HepG2 (cell line): ENCODE data around the gene LSM12. TPM values are rescaled to one million over a fixed set of nuclear protein-coding genes. Genes with fewer than 3 reads are reported as not detected.
A peak's percentile ranks its signal among the peaks of the same experiment; 100 is the strongest.

Source experiments
- CERS6 ChIP-seq: sonication (generic); formaldehyde crosslinking; IDR thresholded peaks from 2 replicates; pipeline ENCODE4 v1.5.0; 2020; ENCODE audit warnings: missing genetic modification reagents
- CREBL2 ChIP-seq: sonication (generic); formaldehyde crosslinking; IDR thresholded peaks from 2 replicates; pipeline ENCODE4 v1.8.1; 2023; ENCODE audit warnings: missing genetic modification reagents, mild to moderate bottlenecking, borderline replicate concordance
- FUBP1 ChIP-seq: sonication (generic); formaldehyde crosslinking; IDR thresholded peaks from 2 replicates; pipeline ENCODE4 v1.5.1; 2020; ENCODE audit warnings: missing genetic modification reagents, mild to moderate bottlenecking, borderline replicate concordance
- HBP1 ChIP-seq: IDR thresholded peaks from 2 replicates; pipeline ENCODE4 v1.6.1; 2016; ENCODE audit warnings: low read depth, control low read depth
- HCFC1 ChIP-seq: fragments of 150-350 bp; IDR thresholded peaks from 2 replicates; pipeline ENCODE4 v1.6.1; 2014; ENCODE audit warnings: low read depth, low read length
- ISX ChIP-seq: sonication (generic); formaldehyde crosslinking; conservative IDR thresholded peaks from 2 replicates; pipeline ENCODE4 v1.5.0; 2020; ENCODE audit warnings: missing genetic modification reagents
- PAWR ChIP-seq: sonication (generic); formaldehyde crosslinking; IDR thresholded peaks from 2 replicates; pipeline ENCODE4 v1.4.0; 2020; ENCODE audit warnings: missing genetic modification reagents, mild to moderate bottlenecking, borderline replicate concordance
- ZBED4 ChIP-seq: sonication (generic); formaldehyde crosslinking; IDR thresholded peaks from 2 replicates; pipeline ENCODE4 v1.4.0; 2020; ENCODE audit warnings: missing genetic modification reagents, borderline replicate concordance
- ZFP82 ChIP-seq: sonication (generic); formaldehyde crosslinking; IDR thresholded peaks from 2 replicates; pipeline ENCODE4 v1.5.1; 2020; ENCODE audit warnings: mild to moderate bottlenecking, missing genetic modification reagents, borderline replicate concordance
- ZIK1 ChIP-seq: sonication (generic); formaldehyde crosslinking; IDR thresholded peaks from 2 replicates; pipeline ENCODE4 v1.5.0; 2020; ENCODE audit warnings: mild to moderate bottlenecking, low read depth, missing genetic modification reagents, borderline replicate concordance
- ZMYM3 ChIP-seq: sonication (generic); formaldehyde crosslinking; IDR thresholded peaks from 2 replicates; pipeline ENCODE4 v1.5.1; 2020; ENCODE audit warnings: mild to moderate bottlenecking, missing genetic modification reagents
- ZNF513 ChIP-seq: sonication (generic); formaldehyde crosslinking; conservative IDR thresholded peaks from 2 replicates; pipeline ENCODE4 v1.5.0; 2020; ENCODE audit warnings: missing genetic modification reagents
- ZNF709 ChIP-seq: sonication (generic); formaldehyde crosslinking; IDR thresholded peaks from 2 replicates; pipeline ENCODE4 v1.5.0; 2020; ENCODE audit warnings: mild to moderate bottlenecking, missing genetic modification reagents
- ZNF839 ChIP-seq: sonication (generic); formaldehyde crosslinking; IDR thresholded peaks from 2 replicates; pipeline ENCODE4 v1.4.0; 2020; ENCODE audit warnings: missing genetic modification reagents, mild to moderate bottlenecking, borderline replicate concordance
- polyA plus RNA-seq, 8 experiments: library from polyadenylated mRNA; depleted of rRNA in 3 of 8; stranded (reverse) in 7 of 8; unstranded in 1 of 8; fragments of >200 nt; fragmentation: Illumina TruSeq in 4 of 8; extraction: Trizol in 4 of 8; gene quantifications; 2 replicates each; pipeline versions ENCODE4 v1.2.1 to v1.2.3, GENCODE V29; 2011 to 2016; ENCODE audit warnings: low read depth in 4 of 8, missing spikeins in 1 of 8, mixed read lengths in 1 of 8; ENCODE audit not compliant: insufficient read depth in 1 of 8
- total RNA-seq, 5 experiments: library from RNA; depleted of rRNA; stranded (reverse); fragments of >200 nt; fragmentation: Illumina TruSeq; extraction: Trizol; gene quantifications; 2 replicates each; pipeline ENCODE4 v1.2.3, GENCODE V29; 2016; ENCODE audit warnings: low read depth in 1 of 5

The LSM12 gene
- total and polyA plus RNA-seq, 2 of the 13 experiments (the other 11 are each of a cell fraction or from before 2014, with no cell fraction given) = 52.8 to 55.7 TPM

GRCh38 chr17:44014437-44015172, 51.9 kb downstream of the LSM12 start, which contains the start of gene TMEM101 (continued):
- TF ChIP-seq HBP1 (CRISPR knock-in tag) (peak; percentile 87), ZNF513 (CRISPR knock-in tag) (no peak), FUBP1 (CRISPR knock-in tag) (peak; percentile 52; the same call in 1 of the 2 replicates), HCFC1 (peak; percentile 99), ISX (CRISPR knock-in tag) (no peak), CERS6 (no peak), PAWR (CRISPR knock-in tag) (no peak; the same call in 1 of the 2 replicates), ZFP82 (CRISPR knock-in tag) (no peak; the same call in 1 of the 2 replicates), ZNF839 (no peak), CREBL2 (CRISPR knock-in tag) (peak; percentile 89; the same call in 1 of the 2 replicates), ZIK1 (CRISPR knock-in tag) (peak; percentile 73), ZNF709 (CRISPR knock-in tag) (peak; percentile 15; the same call in 1 of the 2 replicates), ZBED4 (CRISPR knock-in tag) (peak; percentile 89), ZMYM3 (CRISPR knock-in tag) (peak; percentile 95)
